H9 (cell line): ENCODE results near the gene HARS1. TPM values are rescaled to one million over a fixed set of nuclear protein-coding genes. Genes with fewer than 3 reads are reported as not detected.
"Not testable (repeated sequence)": the region's sequence is repeated elsewhere in the genome, so short reads cannot be mapped to it uniquely, and the experiment has no call there.

Source experiments
- DNase-seq: peaks from one replicate; pipeline ENCODE4 v3.0.0-alpha.2; 2017
- H2AFZ ChIP-seq: one replicate; pipeline ENCODE4 v1.6.1; 2013; ENCODE audit warnings: mild to moderate bottlenecking, low read length, control low read depth, moderate library complexity
- H2AK5ac ChIP-seq: 2 replicates; pipeline ENCODE4 v1.6.1; 2013; ENCODE audit warnings: low read length, control low read depth, mixed read lengths; ENCODE audit not compliant: insufficient read length
- H2BK120ac ChIP-seq: one replicate; pipeline ENCODE4 v1.6.1; 2013; ENCODE audit warnings: low read depth, mild to moderate bottlenecking, low read length, control low read depth, inconsistent platforms; ENCODE audit not compliant: poor library complexity, severe bottlenecking
- H2BK12ac ChIP-seq: 2 replicates; pipeline ENCODE4 v1.6.1; 2013; ENCODE audit warnings: low read length, control low read depth, mixed read lengths, low read depth; ENCODE audit not compliant: insufficient read length
- H2BK15ac ChIP-seq: 2 replicates; pipeline ENCODE4 v1.6.1; 2013; ENCODE audit warnings: low read depth, low read length, control low read depth
- H2BK20ac ChIP-seq: one replicate; pipeline ENCODE4 v1.6.1; 2013; ENCODE audit warnings: low read depth, mild to moderate bottlenecking, low read length, control low read depth, inconsistent platforms; ENCODE audit not compliant: poor library complexity, severe bottlenecking
- H2BK5ac ChIP-seq: 2 replicates; pipeline ENCODE4 v1.6.1; 2013; ENCODE audit warnings: low read length, control low read depth, mixed read lengths; ENCODE audit not compliant: insufficient read length
- H3K14ac ChIP-seq: 2 replicates; pipeline ENCODE4 v1.6.1; 2013; ENCODE audit warnings: low read length, control low read depth; ENCODE audit not compliant: insufficient read depth
- H3K18ac ChIP-seq: 2 replicates; pipeline ENCODE4 v1.6.1; 2013; ENCODE audit warnings: low read depth, mild to moderate bottlenecking, mixed read lengths, low read length, control low read depth; ENCODE audit not compliant: insufficient read length
- H3K23ac ChIP-seq: 2 replicates; pipeline ENCODE4 v1.6.1; 2013; ENCODE audit warnings: low read length, control low read depth, mixed read lengths, low read depth; ENCODE audit not compliant: insufficient read length
- H3K23me2 ChIP-seq: 2 replicates; pipeline ENCODE4 v1.6.1; 2013; ENCODE audit warnings: low read depth, mild to moderate bottlenecking, mixed read lengths, low read length, control low read depth; ENCODE audit not compliant: insufficient read length, poor library complexity, severe bottlenecking
- H3K27ac ChIP-seq: 2 replicates; pipeline ENCODE4 v1.5.1; 2013; ENCODE audit warnings: low read length, control low read depth, mixed read lengths, low read depth; ENCODE audit not compliant: insufficient read length
- H3K27me3 ChIP-seq: 2 replicates; pipeline ENCODE4 v1.6.1; 2013; ENCODE audit warnings: low read length, control low read depth, inconsistent platforms; ENCODE audit not compliant: insufficient read depth
- H3K4ac ChIP-seq: 2 replicates; pipeline ENCODE4 v1.6.1; 2013; ENCODE audit warnings: low read depth, mild to moderate bottlenecking, control low read depth, inconsistent platforms, low read length, moderate library complexity
- H3K4me1 ChIP-seq: 2 replicates; pipeline ENCODE4 v1.6.1; 2013; ENCODE audit warnings: low read length, control low read depth, inconsistent platforms; ENCODE audit not compliant: insufficient read depth
- H3K4me2 ChIP-seq: 2 replicates; pipeline ENCODE4 v1.6.1; 2013; ENCODE audit warnings: low read length, control low read depth, mixed read lengths; ENCODE audit not compliant: insufficient read length, insufficient read depth
- H3K56ac ChIP-seq: 2 replicates; pipeline ENCODE4 v1.6.1; 2013; ENCODE audit warnings: low read depth, mild to moderate bottlenecking, mixed read lengths, low read length, control low read depth; ENCODE audit not compliant: insufficient read length
- H3K79me1 ChIP-seq: 2 replicates; pipeline ENCODE4 v1.6.1; 2013; ENCODE audit warnings: low read depth, mild to moderate bottlenecking, moderate library complexity, low read length, control low read depth, inconsistent platforms; ENCODE audit not compliant: insufficient read depth, poor library complexity, severe bottlenecking
- H3K79me2 ChIP-seq: 2 replicates; pipeline ENCODE4 v1.6.1; 2013; ENCODE audit warnings: low read length, control low read depth, inconsistent platforms; ENCODE audit not compliant: insufficient read depth
- H3K9ac ChIP-seq: 2 replicates; pipeline ENCODE4 v1.6.1; 2013; ENCODE audit warnings: low read length, control low read depth, mixed read lengths; ENCODE audit not compliant: insufficient read length; ENCODE audit errors: extremely low read depth
- H3K9me3 ChIP-seq: one replicate; pipeline ENCODE4 v1.6.1; 2013; ENCODE audit warnings: low read depth, low read length, inconsistent platforms; ENCODE audit not compliant: control insufficient read depth
- H3T11ph ChIP-seq: one replicate; pipeline ENCODE4 v1.6.1; 2013; ENCODE audit warnings: mild to moderate bottlenecking, low read length, control low read depth, inconsistent platforms
- H4K20me1 ChIP-seq: one replicate; pipeline ENCODE4 v1.6.1; 2013; ENCODE audit not compliant: control insufficient read depth, insufficient read length, insufficient read depth
- H4K5ac ChIP-seq: 2 replicates; pipeline ENCODE4 v1.6.1; 2013; ENCODE audit warnings: low read depth, mild to moderate bottlenecking, mixed read lengths, low read length, control low read depth; ENCODE audit not compliant: insufficient read length
- H4K8ac ChIP-seq: replicated peaks from 2 replicates; pipeline ENCODE4 v1.6.1; 2013; ENCODE audit warnings: low read length, control low read depth, mixed read lengths, low read depth; ENCODE audit not compliant: insufficient read length
- H4K91ac ChIP-seq: 2 replicates; pipeline ENCODE4 v1.6.1; 2013; ENCODE audit warnings: low read depth, mild to moderate bottlenecking, moderate library complexity, mixed read lengths, low read length, control low read depth; ENCODE audit not compliant: insufficient read length
- H3K27ac Mint-ChIP-seq, 3 experiments: 2 replicates in 2 of 3; 3 replicates in 1 of 3; pipeline ENCODE4 v1.8.0; 2020 to 2021; ENCODE audit warnings: mixed read lengths in 3 of 3, mild to moderate bottlenecking in 1 of 3, moderate library complexity in 1 of 3
- H3K27me3 Mint-ChIP-seq: 2 replicates; pipeline ENCODE4 v1.8.0; 2021; ENCODE audit warnings: low read depth, mild to moderate bottlenecking, moderate library complexity, mixed read lengths
- H3K36me3 Mint-ChIP-seq, 3 experiments: 2 replicates in 2 of 3; 3 replicates in 1 of 3; pipeline ENCODE4 v1.8.0; 2020 to 2021; ENCODE audit warnings: low read depth in 3 of 3, mixed read lengths in 3 of 3; ENCODE audit not compliant: insufficient read depth in 1 of 3
- H3K4me1 Mint-ChIP-seq, 2 experiments: 2 replicates each; pipeline ENCODE4 v1.8.0; 2020; ENCODE audit warnings: mixed read lengths in 2 of 2
- H3K4me3 Mint-ChIP-seq, 2 experiments: 2 replicates in 1 of 2; 3 replicates in 1 of 2; pipeline ENCODE4 v1.8.0; 2020 to 2021; ENCODE audit warnings: mild to moderate bottlenecking in 2 of 2, mixed read lengths in 2 of 2, moderate library complexity in 1 of 2
- H3K9me3 Mint-ChIP-seq, 2 experiments: 2 replicates in 1 of 2; 3 replicates in 1 of 2; pipeline ENCODE4 v1.8.0; 2020; ENCODE audit warnings: mild to moderate bottlenecking in 2 of 2, mixed read lengths in 2 of 2, moderate library complexity in 1 of 2
- CTCF ChIP-seq: fragments of 200-600 bp; sonication (generic); conservative IDR thresholded peaks from 3 replicates; pipeline ENCODE4 v1.8.0; 2021; ENCODE audit warnings: antibody characterized with exemption, mild to moderate bottlenecking
- WGBS: extraction: QIAGEN DNeasy Blood & Tissue Kit; methylation state at CpG from one replicate; pipeline ENCODE4 v1.1.7; 2013; ENCODE audit warnings: missing lambda C conversion rate, low lambda C conversion rate, mixed read lengths; ENCODE audit not compliant: insufficient read length; ENCODE audit errors: extremely low coverage; 5-methylcytosine and 5-hydroxymethylcytosine counted together
- total RNA-seq: library from RNA; stranded (reverse); gene quantifications from 2 replicates; pipeline ENCODE4 v1.2.1, GENCODE V29; 2021

HARS1 gene
- total RNA-seq, 1 experiment from 2014 or later: 70.2 TPM

- H3K14ac ChIP-seq: no peak overlapping the region
- H2AK5ac ChIP-seq: no peak overlapping the region
- WGBS: no CpG with 5 or more reads among the region's 7 CpGs
- H4K8ac ChIP-seq: no peak overlapping the region
- no peak overlapping the region for H2BK20ac ChIP-seq
- Mint-ChIP-seq H3K4me3 (no peak overlapping the region), H3K4me1 (no peaks in the 10 kb centered on the region), H3K27ac (no peak overlapping the region), H3K27me3 (peaks cover 5% of the 10 kb centered on the region), H3K9me3 (peaks cover 0 to 3% of the 10 kb centered on the region in 2 experiments; a peak in 2 of 5 replicates), H3K36me3 (no peaks in the 10 kb centered on the region)
- H3K79me2 ChIP-seq: no peaks in the 10 kb centered on the region
- H3K56ac ChIP-seq: no peak overlapping the region
- no peak for TF ChIP-seq CTCF
- H3T11ph ChIP-seq: no peak overlapping the region
- H3K4me1 ChIP-seq: no peaks in the 10 kb centered on the region
- H3K23ac ChIP-seq: no peak overlapping the region
- no peaks in the 10 kb centered on the region for H3K27me3 ChIP-seq
- no peak overlapping the region for H2AFZ ChIP-seq
- H3K23me2 ChIP-seq: no peaks in the 10 kb centered on the region
- no peak overlapping the region for H4K91ac ChIP-seq
- DNase-seq: no peak
- no peak overlapping the region for H2BK12ac ChIP-seq
- no peak overlapping the region for H2BK15ac ChIP-seq
- no peak overlapping the region for H2BK120ac ChIP-seq
- no peaks in the 10 kb centered on the region for H3K9me3 ChIP-seq
- no peak overlapping the region for H3K4ac ChIP-seq
- H3K79me1 ChIP-seq: no peaks in the 10 kb centered on the region
- no peak overlapping the region for H4K5ac ChIP-seq
- H3K27ac ChIP-seq: no peak overlapping the region
- H3K4me2 ChIP-seq: no peak overlapping the region
- no peaks in the 10 kb centered on the region for H4K20me1 ChIP-seq
- no peak overlapping the region for H3K9ac ChIP-seq
- no peak overlapping the region for H2BK5ac ChIP-seq
- no peak overlapping the region for H3K18ac ChIP-seq
Observed at GRCh38 chr5:140718266-140718592, 27.1 kb upstream of the HARS1 start.

GRCh38 chr5:140716238-140716637 is 25.1 kb upstream of the HARS1 start:
- H2BK15ac ChIP-seq, H3K4me1 Mint-ChIP-seq, H2AK5ac ChIP-seq, H2BK120ac ChIP-seq, H3K4me1 ChIP-seq, H3K27ac ChIP-seq, H3K23me2 ChIP-seq, H2AFZ ChIP-seq, H2BK12ac ChIP-seq, H2BK5ac ChIP-seq, H3K18ac ChIP-seq, H4K5ac ChIP-seq, H4K91ac ChIP-seq, DNase-seq, H3K27ac Mint-ChIP-seq, H3K4ac ChIP-seq, H4K20me1 ChIP-seq, H3T11ph ChIP-seq, H3K79me2 ChIP-seq, H3K9me3 ChIP-seq, H4K8ac ChIP-seq, H3K23ac ChIP-seq, H3K56ac ChIP-seq, H3K79me1 ChIP-seq, H3K14ac ChIP-seq, H3K9me3 Mint-ChIP-seq, H3K4me3 Mint-ChIP-seq, H2BK20ac ChIP-seq, H3K27me3 Mint-ChIP-seq, H3K36me3 Mint-ChIP-seq, H3K4me2 ChIP-seq, H3K27me3 ChIP-seq, H3K9ac ChIP-seq: not testable (repeated sequence)
- WGBS: no CpG with 5 or more reads among the region's 2 CpGs
